Astrocyte (in vitro differentiated cells and primary cell): ENCODE data around the gene RSPH1. TPM values are rescaled to one million over a fixed set of nuclear protein-coding genes. Genes with fewer than 3 reads are reported as not detected.

Source experiments
- DNase-seq: peaks from one replicate; pipeline ENCODE4 v3.0.0-alpha.2; 2010; ENCODE audit warnings: low read depth
- FAIRE-seq: peaks from 2 replicates; lab custom pipeline; 2011; peaks lifted over from hg19 to GRCh38; lab: Jason Lieb, UNC
- H2AFZ ChIP-seq: 2 replicates; pipeline ENCODE4 v1.6.0; 2012; ENCODE audit warnings: low read depth, low read length, inconsistent platforms
- H3K27ac ChIP-seq: 2 replicates; pipeline ENCODE4 v1.5.1; 2011; ENCODE audit warnings: low read depth, low read length, inconsistent platforms
- H3K27me3 ChIP-seq: 2 replicates; pipeline ENCODE4 v1.6.0; 2011; ENCODE audit warnings: low read length, inconsistent platforms; ENCODE audit not compliant: insufficient read depth
- H3K36me3 ChIP-seq: 2 replicates; pipeline ENCODE4 v1.5.1; 2011; ENCODE audit warnings: low read length, inconsistent platforms; ENCODE audit not compliant: insufficient read depth
- H3K4me1 ChIP-seq: 2 replicates; pipeline ENCODE4 v1.5.1; 2011; ENCODE audit warnings: low read length, inconsistent platforms; ENCODE audit not compliant: insufficient read depth
- H3K4me2 ChIP-seq: 2 replicates; pipeline ENCODE4 v1.6.0; 2012; ENCODE audit warnings: low read length, inconsistent platforms
- H3K4me3 ChIP-seq: 2 replicates; pipeline ENCODE4 v1.5.1; 2011; ENCODE audit warnings: low read depth, mild to moderate bottlenecking, low read length, inconsistent platforms; ENCODE audit not compliant: insufficient read depth
- H3K79me2 ChIP-seq: 2 replicates; pipeline ENCODE4 v1.6.0; 2012; ENCODE audit warnings: mild to moderate bottlenecking, low read length, inconsistent platforms; ENCODE audit not compliant: insufficient read depth
- H3K9ac ChIP-seq: 2 replicates; pipeline ENCODE4 v1.6.0; 2012; ENCODE audit warnings: mild to moderate bottlenecking, low read length, inconsistent platforms
- H3K9me3 ChIP-seq: 2 replicates; pipeline ENCODE4 v1.5.1; 2012; ENCODE audit warnings: low read depth, mild to moderate bottlenecking, low read length, inconsistent platforms; ENCODE audit not compliant: insufficient read depth
- H4K20me1 ChIP-seq: 2 replicates; pipeline ENCODE4 v1.6.0; 2012; ENCODE audit warnings: low read length, inconsistent platforms; ENCODE audit not compliant: insufficient read depth
- H3K27ac Mint-ChIP-seq: one replicate; pipeline ENCODE4 v1.8.0; 2021; ENCODE audit warnings: mild to moderate bottlenecking, mixed read lengths; ENCODE audit not compliant: unreplicated experiment
- H3K27me3 Mint-ChIP-seq: one replicate; pipeline ENCODE4 v1.8.0; 2021; ENCODE audit warnings: low read depth, mixed read lengths; ENCODE audit not compliant: unreplicated experiment
- H3K36me3 Mint-ChIP-seq: one replicate; pipeline ENCODE4 v1.8.0; 2021; ENCODE audit warnings: low read depth, mixed read lengths; ENCODE audit not compliant: unreplicated experiment
- H3K4me1 Mint-ChIP-seq: one replicate; pipeline ENCODE4 v1.8.0; 2021; ENCODE audit warnings: low read depth, mixed read lengths; ENCODE audit not compliant: unreplicated experiment
- H3K4me3 Mint-ChIP-seq: one replicate; pipeline ENCODE4 v1.8.0; 2021; ENCODE audit warnings: mild to moderate bottlenecking, moderate library complexity, mixed read lengths; ENCODE audit not compliant: unreplicated experiment
- H3K9me3 Mint-ChIP-seq: one replicate; pipeline ENCODE4 v1.8.0; 2021; ENCODE audit warnings: mild to moderate bottlenecking, mixed read lengths; ENCODE audit not compliant: unreplicated experiment
- CTCF ChIP-seq: IDR thresholded peaks from 2 replicates; pipeline ENCODE4 v1.5.1; 2011; ENCODE audit warnings: low read depth, mild to moderate bottlenecking, inconsistent platforms, low read length, moderate library complexity; ENCODE audit not compliant: insufficient read depth
- EZH2 ChIP-seq: IDR thresholded peaks from 2 replicates; pipeline ENCODE4 v1.6.1; 2012; ENCODE audit warnings: mild to moderate bottlenecking, low read length, inconsistent platforms; ENCODE audit not compliant: insufficient read depth
- total RNA-seq: library from RNA; stranded (reverse); gene quantifications from 2 replicates; pipeline ENCODE4 v1.2.1, GENCODE V29; 2021

The RSPH1 gene
- total RNA-seq, 1 donor from 2014 or later: 0.43 TPM

- no peak overlapping the region for H3K4me3 ChIP-seq
- H3K36me3 ChIP-seq: no peaks in the 10 kb centered on the region
- no peak overlapping the region for H2AFZ ChIP-seq
- no peaks in the 10 kb centered on the region for H4K20me1 ChIP-seq
- no peak overlapping the region for H3K9ac ChIP-seq
- TF ChIP-seq CTCF (no peak), EZH2 (no peak)
- no peak for FAIRE-seq
- Mint-ChIP-seq H3K27ac (no peak overlapping the region), H3K9me3 (no peaks in the 10 kb centered on the region), H3K4me3 (no peak overlapping the region), H3K27me3 (peaks cover 26% of the 10 kb centered on the region), H3K4me1 (no peaks in the 10 kb centered on the region), H3K36me3 (peaks cover 8% of the 10 kb centered on the region)
- H3K27me3 ChIP-seq: peaks cover 5% of the 10 kb centered on the region
- H3K79me2 ChIP-seq: no peaks in the 10 kb centered on the region
- no peak overlapping the region for H3K4me2 ChIP-seq
- DNase-seq: no peak
- H3K9me3 ChIP-seq: no peaks in the 10 kb centered on the region
- no peak overlapping the region for H3K27ac ChIP-seq
- H3K4me1 ChIP-seq: no peaks in the 10 kb centered on the region
Observed at GRCh38 chr21:42535602-42536171, 39.7 kb upstream of the RSPH1 start.

GRCh38 chr21:42534421-42535378 lies 38.7 kb upstream of the RSPH1 start:
- no peak for DNase-seq
- H3K4me2 ChIP-seq: no peak overlapping the region
- H3K4me3 ChIP-seq: no peak overlapping the region
- H4K20me1 ChIP-seq: no peaks in the 10 kb centered on the region
- Mint-ChIP-seq H3K4me1 (no peaks in the 10 kb centered on the region), H3K27me3 (peaks cover 18% of the 10 kb centered on the region), H3K4me3 (no peak overlapping the region), H3K36me3 (peaks cover 7% of the 10 kb centered on the region), H3K9me3 (no peaks in the 10 kb centered on the region), H3K27ac (no peak overlapping the region)
- no peaks in the 10 kb centered on the region for H3K79me2 ChIP-seq
- no peaks in the 10 kb centered on the region for H3K36me3 ChIP-seq
- no peak overlapping the region for H3K27ac ChIP-seq
- TF ChIP-seq CTCF (no peak), EZH2 (no peak)
- H3K9ac ChIP-seq: no peak overlapping the region
- FAIRE-seq: no peak
- peaks cover 5% of the 10 kb centered on the region for H3K27me3 ChIP-seq
- H3K9me3 ChIP-seq: no peaks in the 10 kb centered on the region
- H2AFZ ChIP-seq: no peak overlapping the region
- no peaks in the 10 kb centered on the region for H3K4me1 ChIP-seq
